Globus pallidus (tissue), 1 donor: ENCODE data around the gene PLD5.
"Not testable (repeated sequence)": the region's sequence is repeated elsewhere in the genome, so short reads cannot be mapped to it uniquely, and the experiment has no call there.

Experiments used
- DNase-seq: peaks from one replicate; pipeline ENCODE4 v3.0.0-alpha.2; 2015; ENCODE audit warnings: low spot score

Gene PLD5

DNA sequence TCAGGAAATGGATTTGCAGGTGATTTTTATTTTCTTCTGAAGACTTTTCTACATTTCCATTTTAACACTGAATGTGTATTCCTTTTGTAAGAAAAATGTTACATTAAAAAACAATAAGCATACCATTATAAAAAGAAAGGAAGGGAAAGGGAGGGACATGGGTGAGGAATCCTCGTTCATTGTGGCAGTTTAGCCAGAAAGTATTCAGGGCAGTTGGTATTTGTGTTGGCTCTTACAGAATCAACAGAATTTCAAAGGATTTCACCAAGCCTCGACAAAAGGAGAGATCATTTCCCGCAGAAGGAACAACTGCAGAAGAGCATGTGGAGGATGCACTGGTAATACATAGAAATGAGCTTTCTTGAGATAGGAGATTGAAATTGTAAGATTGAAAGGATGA is 35.0 kb downstream of the PLD5 start:
- DNase-seq, result no peak

DNA sequence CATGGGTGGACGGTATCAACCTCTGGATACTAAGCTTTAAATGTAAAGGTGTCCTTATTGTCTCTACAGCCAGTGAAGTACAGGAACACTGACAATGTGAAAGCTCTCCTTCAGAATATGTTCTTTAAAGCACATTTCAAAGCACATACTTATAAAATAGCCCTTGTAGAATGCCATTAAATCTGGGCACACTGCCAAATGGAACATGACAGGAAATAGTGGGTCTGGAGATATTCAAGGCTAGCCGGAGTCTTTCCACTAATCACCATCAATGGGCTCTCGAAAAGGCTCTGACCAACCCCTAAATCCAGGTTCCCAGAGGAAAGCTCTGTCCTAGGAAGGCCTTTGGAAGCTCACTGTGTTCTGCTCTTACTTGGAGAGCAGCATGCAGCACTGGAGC is 46.6 kb downstream of the PLD5 start:
- no peak for DNase-seq

DNA sequence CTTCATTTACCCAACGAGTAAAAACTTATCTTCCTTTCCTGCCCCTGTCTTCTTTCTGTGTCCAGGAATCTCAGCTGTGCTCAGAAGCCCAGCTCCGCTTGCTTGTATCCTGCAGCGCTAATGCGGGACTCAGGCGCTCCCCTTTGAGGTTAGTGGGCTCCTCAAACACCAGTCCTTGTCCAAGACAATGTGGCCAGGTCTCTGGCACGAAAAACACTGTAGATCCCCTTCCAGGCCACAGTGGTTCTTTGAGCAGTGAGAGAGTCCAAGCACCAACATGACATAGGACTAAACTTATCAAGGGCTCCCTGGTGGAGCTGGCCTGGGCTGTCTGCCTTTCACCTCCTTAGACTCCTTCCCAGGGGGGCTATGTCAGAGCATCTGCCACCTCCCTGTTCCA is 53.7 kb downstream of the PLD5 start:
- no peak for DNase-seq

DNA sequence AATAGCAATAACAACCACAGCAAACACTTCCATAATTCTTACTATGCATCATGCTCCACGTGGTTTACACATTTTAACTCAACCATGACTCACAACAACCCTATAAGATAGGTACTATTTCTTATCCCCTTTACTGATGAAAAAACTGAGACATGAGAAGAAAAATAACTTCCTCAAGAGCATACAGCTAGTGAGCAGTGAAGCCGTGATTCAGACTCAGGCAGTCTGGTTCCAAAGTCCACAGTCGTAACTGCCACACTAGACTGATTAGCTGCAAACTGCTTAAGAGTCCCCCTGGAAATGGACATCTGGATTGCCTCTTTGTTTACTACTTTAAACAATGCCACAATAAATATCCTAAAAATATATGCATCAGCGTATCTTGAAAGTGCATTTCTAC is 55.7 kb downstream of the PLD5 start:
- no peak for DNase-seq

DNA sequence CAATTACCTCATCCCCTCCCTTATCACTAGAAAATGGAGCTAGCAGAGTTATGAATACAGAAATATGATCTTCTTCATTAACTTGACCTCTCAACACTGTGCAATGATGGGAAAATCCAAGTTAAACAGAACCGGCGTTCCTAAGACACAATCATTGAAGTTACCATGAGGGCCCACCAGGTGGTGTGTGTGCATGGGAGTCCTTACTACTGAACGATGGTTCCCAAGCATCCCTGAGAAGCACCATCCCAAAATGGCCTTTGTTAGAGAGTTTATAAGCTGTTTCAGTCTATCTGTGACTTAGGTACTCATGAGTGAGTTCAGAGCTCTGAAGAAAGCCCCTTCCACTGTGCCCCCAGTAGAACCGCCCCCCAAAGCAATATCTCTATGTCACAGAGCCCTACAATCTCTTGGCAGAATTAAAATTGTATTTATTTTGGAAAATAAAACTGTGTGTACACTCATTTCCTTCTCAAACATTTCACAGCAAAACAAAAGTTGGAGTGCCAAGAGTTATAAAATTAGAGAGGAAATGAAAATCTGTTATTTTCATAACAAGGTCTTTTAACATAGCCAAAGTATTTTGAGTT is 56.8 kb downstream of the PLD5 start:
- DNase-seq, result peak; percentile 60

DNA sequence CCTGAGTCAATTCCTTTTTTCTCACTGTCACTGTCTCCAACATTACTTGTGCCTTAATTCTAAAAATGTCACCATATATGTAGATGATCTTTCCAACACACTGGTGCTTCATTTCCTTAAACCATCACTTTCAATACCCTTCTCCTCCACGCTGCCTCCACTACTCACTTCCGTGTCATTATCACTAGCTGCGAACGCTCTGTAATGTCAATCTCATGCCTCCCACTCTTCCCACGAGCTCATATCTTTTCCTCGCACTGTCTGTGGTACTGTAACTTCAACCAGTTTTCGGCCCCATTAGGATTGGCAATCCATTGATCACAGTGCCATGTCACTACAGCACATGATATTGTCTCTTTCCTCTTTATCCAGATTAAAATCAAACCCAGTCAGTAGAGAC is 61.6 kb downstream of the PLD5 start:
- DNase-seq, result no peak

DNA sequence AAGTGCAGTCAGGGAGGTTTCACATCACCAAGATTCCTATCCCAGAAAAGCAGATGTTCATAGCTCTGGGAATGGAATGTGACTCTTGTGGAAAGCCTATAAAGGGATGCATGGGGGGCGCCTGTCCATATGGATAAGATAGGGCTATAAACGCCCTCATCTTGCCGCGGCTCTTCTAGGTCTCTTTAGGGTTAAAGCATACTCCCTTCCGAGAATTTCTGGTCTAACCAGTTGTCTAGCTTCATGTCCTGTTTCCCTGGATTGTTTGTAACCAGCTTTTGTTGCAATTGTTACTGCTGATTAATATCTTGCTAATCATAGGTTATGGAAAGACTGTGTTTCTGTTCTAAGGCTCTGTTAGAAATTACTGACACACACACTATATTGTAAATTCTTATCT is 64.8 kb downstream of the PLD5 start:
- not testable (repeated sequence) for DNase-seq

DNA sequence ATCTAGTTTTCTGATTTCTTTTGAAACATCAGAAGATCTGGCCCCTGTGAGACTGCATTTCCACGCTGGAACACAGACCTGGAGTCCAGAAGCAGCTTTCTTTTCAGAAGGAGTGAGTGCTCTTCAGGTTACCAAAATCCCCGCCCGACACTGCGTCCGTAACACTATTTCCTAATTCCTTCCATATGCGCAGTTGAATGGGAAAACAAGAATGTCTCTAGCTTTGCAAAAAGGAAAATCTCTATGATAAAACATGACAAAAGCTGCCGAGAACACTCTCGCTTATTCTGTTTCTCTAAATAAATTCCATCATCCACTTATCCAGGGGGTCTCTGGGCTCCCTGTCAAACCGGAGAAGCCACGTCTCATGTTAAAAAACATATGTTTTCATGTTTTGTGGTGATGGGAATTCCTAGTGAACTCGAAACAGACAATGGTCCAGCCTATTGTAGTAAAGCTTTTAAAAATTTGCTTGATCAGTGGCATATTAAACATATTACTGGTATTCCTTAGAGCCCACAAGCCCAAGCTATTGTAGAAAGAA is 67.7 kb downstream of the PLD5 start:
- no peak for DNase-seq

DNA sequence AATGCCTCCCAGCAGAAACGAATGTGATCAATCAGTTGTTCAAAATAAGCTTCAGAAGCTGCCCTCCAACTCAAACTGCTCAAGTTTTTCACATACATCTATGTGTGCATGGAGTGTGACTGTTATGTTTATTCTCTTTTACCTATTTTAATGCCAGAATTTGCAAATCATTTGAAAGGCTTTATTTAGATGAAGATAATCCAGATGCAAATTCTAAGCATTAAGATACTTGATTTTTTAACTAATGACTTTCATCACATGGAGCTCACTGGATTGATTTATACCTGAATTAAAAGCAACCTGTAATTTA is 69.5 kb downstream of the PLD5 start:
- DNase-seq, result no peak

DNA sequence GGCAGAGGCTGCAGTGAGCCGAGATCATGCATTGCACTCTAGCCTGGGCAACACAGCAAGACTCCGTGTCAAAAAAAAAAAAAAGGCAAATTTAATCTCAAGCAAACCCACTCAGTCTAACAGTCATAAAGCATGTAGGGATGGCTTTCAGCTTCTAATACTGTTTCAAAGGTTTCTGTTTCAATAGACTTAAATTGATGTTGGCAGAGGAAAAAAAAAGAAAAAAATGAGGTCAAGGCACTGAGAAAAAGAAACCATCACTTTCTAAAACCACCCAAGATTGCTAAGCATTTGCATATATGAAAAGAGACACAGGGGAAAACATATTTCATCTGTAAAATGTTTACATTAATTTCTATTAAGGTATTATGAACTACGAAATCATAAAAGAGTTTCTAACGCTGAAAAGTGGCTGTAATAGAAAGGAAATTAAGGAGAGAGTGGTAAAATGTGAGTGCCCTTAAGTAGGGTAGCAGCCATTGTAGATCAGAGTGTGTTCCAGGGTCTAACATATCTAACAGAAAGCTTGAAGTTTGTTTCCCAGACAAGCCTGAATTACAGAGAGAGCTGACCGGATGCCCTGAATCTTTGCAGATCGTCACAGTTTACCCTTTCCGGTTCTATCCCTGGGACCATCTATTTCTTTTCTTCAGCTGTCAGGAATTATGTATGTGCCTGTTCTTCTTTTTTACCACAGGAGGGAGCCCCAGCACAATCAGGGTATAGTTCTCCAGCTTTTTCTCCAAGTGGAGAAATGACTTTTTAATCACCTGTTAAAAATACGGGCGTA is 70.0 kb downstream of the PLD5 start:
- DNase-seq, result peak; percentile 50

DNA sequence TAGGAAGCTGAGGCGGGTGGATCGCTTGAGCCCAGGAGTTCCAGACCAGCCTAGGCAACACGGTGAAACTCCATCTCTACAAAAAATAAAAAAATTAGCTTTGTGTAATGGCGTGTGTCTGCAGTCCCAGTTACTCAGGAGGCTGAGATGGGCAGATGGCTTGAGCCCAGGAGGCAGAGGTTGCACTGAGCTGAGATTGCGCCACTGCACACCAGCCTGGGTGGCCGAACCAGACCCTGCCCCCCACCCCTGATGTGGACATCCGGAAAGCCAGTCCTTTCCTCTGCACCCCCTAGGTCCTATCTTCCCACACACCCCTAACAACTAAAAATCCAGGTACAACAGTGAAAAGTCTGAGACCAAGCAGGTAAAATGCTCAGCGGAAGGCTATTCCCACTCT is 71.9 kb downstream of the PLD5 start:
- DNase-seq, result no peak

DNA sequence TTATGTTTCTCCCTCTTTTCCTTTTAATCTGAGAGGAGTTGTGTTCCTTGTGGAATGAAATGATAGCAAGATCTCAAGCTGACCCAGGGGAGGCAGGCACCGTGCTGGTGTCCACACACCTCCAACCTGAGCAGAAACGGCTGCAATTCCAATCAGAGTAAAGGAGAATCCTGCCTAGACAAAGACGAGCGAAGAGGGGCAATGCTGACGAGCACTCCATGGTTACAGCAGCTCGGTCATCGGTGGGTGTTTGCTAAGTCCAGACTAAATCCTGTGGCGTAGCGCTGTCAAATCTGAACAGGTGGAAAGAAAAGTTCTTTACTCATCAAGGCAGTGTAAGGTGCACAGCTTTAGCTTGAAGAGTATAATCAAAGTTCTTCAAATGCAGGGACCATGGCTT is 74.8 kb downstream of the PLD5 start:
- no peak for DNase-seq

DNA sequence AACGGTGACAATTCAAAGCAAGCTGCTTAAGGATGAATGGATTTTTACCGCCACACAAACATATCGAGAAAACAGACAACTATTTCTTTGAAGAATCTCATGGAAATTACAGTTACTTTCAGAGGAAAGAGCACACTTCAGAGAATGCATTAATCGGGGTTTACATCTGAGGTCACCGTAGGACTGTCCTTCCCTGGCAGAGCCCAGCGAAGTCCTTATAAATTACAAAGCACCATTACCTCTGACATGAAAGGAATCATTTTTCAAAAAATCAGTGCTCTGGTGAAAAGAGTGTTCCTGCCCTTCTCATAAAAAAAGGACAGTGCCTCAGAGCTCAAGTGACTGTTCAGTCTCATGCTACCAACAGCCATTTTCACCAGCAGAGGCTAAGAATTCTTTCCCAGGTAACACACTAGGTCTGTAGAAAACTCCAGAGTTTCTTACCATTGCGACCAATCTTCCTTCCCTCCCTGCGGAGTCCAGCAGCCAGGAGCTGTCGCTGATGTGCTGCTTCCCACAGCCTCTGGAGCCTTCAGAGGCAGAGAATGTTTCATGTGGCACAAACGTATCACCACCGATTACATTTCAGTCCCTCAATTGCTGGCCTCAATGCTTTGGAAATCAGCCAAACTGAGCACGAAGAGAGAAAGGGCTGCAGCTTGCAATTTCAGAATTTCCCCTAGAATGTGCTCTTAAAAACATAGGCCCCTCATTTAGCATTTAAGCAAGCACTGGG is 75.4 kb downstream of the PLD5 start:
- DNase-seq, result no peak

DNA sequence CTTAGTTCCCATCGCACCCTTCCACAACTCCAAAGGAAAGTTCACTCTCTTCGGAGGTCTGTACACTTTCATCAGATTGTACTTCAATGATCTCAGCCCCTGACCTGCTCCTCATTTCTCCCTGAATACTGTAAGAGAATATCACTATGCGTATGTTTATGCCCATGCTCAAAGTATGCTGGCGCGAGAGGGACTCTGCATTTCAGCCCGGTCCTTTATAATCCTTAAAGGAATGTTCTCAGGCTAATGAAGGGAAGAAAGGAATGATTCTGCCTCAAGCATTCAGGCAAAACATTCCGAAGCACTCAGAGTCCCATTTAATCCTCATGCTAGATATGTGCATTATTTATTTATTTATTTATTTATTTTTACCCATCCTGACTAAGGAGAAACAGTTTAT is 76.8 kb downstream of the PLD5 start:
- DNase-seq, result no peak

DNA sequence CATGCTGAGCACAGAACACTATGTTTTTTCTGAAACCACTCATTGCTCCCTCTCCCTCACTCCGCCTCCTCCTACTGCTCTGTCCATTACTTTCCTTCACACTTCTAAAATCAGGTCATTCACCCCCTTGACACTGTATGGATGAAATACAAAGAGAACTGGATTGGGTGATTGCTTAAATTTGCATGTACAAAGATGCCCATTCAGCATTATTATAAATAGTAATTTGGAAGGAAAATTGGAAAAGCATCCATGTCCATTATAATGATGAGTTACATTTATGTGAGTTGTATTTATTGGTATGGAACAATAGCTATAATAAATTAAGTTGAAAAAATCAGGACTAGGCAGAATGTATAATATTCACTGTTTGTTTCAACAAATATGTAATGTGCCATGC is 83.7 kb downstream of the PLD5 start:
- DNase-seq, result no peak

DNA sequence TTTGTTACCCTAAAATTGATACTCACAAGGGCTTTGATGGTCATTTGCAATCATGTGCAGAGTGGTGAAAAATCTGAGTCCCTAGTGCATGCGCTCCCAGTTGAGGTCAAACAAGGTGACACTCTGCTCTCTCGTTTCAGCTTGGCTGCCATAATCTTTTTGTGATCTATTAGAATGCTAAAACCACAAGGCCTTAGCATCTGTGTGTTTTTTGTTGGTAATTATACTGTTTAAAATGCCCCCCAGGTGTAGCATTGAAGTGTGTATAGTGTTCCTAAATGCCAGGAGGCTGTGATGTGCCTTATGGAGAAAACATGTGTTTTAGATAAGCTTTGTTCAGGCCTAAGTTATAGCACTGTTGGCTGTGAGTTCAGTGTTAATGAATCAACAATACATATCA is 89.3 kb downstream of the PLD5 start:
- no peak for DNase-seq

DNA sequence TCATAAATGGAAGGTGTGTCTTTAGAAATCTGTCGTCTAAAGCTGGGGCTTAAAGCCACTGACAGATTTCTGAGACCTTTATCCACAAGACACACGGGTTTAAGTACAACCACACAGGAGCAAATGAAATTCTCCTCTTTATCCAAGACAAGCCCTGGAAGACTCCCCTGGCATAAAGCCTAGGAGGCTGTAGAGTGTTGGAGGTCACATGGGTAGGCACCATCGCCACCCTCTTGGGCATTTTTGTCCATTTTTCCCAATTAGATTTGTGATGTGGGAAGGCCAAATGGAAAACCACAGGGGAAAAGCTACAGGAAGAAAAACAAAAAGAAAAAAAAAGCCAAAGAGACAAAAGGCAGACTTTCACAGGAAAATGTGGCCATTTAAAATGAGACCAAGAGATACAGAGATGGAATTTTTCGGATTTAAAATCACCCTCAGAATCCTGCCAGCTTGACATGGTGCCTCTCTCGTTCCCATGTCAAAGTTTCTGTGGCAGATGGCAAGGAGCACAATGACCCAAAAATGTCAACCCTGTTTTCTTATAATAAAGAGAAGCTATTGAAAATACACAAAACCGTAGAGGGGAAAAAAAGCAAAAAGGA is 91.9 kb downstream of the PLD5 start:
- no peak for DNase-seq

DNA sequence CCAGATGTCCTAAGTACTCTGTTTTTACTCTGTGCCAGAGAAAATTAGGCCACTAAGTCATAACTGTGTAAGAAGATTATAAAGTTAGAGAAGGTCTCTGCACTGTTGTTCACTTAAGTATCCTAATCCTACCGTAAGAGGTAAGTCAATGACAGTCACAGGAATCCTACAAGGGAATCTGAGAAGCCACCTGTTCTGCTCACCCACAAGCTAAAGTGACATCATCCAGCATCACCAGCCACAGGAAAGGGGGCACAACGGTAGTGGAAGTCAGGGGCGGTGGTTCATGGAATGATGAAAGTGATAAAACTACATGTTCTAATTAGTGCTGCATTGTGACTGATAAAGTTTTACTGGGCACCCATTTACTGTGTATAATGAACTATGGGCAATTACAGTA is 92.7 kb downstream of the PLD5 start:
- DNase-seq, result no peak

DNA sequence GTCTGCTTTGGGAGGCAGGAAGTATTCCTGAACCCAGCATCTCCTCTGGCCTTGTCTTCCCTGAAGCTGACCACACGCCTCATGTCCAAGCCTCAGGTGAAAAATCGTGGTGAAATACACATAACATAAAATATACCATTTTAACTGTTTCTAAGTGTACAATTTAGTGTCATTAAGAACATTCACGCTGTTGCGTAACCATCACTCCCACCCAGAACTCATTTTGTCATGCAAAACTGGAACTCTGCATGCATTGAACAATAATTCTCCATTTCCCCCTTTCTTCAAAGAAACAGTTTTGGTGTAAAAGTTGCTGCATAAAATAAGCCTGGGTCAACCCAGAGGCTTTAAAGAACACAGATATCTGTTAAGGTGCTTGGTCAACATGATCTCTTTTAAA is 93.5 kb downstream of the PLD5 start:
- DNase-seq, result no peak

DNA sequence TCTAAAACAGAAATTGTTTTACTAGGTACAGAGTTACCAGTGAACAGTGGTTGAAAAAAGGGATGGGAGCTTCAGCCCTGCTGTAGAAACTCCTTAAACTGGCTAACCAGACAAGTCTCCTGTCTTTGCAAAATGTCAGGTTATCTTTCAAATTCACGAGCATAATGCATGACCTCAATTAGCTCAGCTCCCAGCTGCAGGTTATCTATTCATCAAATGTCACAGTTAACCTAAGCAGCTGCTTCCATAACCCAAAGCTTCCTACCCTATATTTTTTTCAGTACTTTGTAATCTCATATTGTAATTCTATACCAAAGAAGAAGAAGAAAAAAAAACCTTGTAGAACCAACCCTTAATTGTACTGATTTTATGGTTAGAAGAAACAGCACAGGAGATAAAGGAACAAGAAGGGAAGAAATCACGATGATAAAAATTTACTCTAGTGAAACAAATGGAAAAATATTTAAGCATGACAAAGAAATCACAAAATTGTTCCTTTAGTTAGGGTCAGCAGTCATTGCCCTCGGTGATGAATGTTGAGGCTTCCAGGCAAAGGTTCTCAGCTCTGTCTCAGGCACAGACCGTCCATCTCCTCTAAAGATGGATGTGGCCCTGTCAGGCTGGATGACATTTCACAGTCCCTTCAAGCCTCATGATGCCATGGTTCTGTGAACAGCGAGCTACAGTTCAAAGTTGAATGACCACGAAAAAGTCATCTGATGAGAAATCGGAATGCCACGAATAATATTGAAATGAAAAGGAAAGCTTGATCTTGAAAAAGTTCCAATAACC is 95.9 kb downstream of the PLD5 start:
- DNase-seq, result no peak

DNA sequence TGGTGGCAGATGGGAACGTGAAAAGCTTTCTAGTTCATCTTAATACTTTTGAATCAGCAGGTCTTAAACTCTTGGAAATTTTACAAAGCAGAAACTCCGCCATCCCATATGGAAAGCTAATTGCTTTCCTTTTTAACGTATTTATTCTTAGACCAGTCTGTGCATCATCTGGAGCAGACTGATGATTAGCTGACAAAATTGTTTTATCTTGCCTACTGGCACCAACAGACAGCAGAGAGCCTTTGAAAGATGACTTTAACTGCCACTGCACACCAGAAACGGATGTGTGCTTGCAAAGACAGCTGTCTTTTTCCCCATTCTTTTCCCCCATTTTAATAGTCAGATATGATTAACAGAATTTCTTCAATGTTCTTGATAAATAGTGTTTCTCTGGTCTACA is 97.0 kb downstream of the PLD5 start:
- DNase-seq, result no peak

DNA sequence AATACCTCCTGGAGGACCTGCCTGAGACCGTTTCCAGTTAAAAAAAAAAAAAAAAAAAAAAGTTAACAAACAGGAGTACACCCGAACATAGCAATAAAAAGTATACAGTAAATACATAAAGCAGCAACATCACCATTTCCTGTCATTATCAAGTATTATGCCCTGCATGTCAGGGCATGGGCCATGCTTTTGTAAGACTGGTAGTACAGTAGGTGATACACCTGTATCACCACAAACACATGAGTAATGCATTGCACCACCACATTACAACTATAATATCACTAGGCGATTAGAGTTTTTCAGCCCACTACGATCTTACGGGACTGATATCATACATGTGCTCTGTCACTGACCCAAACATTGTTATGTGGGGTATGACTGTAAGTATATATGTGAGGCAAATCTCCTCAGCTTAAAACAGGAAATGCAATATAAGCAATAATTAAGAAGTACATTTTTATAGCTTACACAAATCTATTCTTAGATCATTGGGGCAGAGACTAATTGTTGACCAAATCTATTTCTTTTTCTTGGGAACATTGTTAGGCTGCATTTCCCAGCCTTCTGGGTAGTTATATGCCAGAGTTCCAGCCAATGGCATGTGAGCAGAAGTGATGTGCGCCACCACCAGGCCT is 98.1 kb downstream of the PLD5 start:
- DNase-seq, result no peak
